D721Med (cell line): ENCODE measurements around the gene ADAM15.
A peak's percentile ranks its signal among the peaks of the same experiment; 100 is the strongest.

Source experiments
- DNase-seq: peaks from one replicate; pipeline ENCODE4 v3.0.0; 2011; ENCODE audit warnings: low spot score; ENCODE audit not compliant: insufficient read length
- FAIRE-seq: peaks from 2 replicates; lab custom pipeline; 2011; peaks lifted over from hg19 to GRCh38; lab: Jason Lieb, UNC
- CTCF ChIP-seq: IDR thresholded peaks from 2 replicates; pipeline ENCODE4 v1.5.1; 2012; ENCODE audit warnings: mild to moderate bottlenecking, control low read depth; ENCODE audit not compliant: insufficient read depth; ENCODE audit errors: missing control alignments

The ADAM15 gene

GRCh38 chr1:155050560-155051341 lies at the start of gene ADAM15:
TSS of gene ADAM15 (plus strand) at chr1:155051316. CDS start at chr1:155051387, 71 bp downstream.
- peak; percentile 82 for TF ChIP-seq CTCF
- DNase-seq (peak; percentile 100), FAIRE-seq (no peak)

- FAIRE-seq (no peak), DNase-seq (no peak)
- TF ChIP-seq CTCF: no peak
These were observed 49.8 kb upstream of the ADAM15 start for GRCh38 chr1:155001425-155001674.

- DNase-seq: peak; percentile 96
- TF ChIP-seq CTCF: peak; percentile 39
- FAIRE-seq: no peak
These were observed 49.2 kb upstream of the ADAM15 start for GRCh38 chr1:155001675-155002463.

GRCh38 chr1:155002464-155003226 lies 48.5 kb upstream of the ADAM15 start, which contains the start of gene ZBTB7B:
TSS of gene ZBTB7B (plus strand) at chr1:155002802. CDS start at chr1:155014661, 11,859 bp downstream.
- no peak for TF ChIP-seq CTCF
- FAIRE-seq (no peak), DNase-seq (no peak)

GRCh38 chr1:155003227-155003765 lies 47.8 kb upstream of the ADAM15 start:
- FAIRE-seq: no peak
- DNase-seq: no peak
- TF ChIP-seq CTCF: no peak

- FAIRE-seq (no peak), DNase-seq (no peak)
These were observed 47.3 kb upstream of the ADAM15 start for GRCh38 chr1:155003766-155004351.

More at GRCh38 chr1:155003766-155004351, 47.3 kb upstream of the ADAM15 start:
- no peak for TF ChIP-seq CTCF
